Neural progenitor cell (in vitro differentiated cells): ENCODE measurements around the gene BMP7.

Source experiments
- CTCF ChIP-seq: fragments of 200-600 bp; sonication (generic); IDR thresholded peaks from 2 replicates; pipeline ENCODE4 v1.5.1; 2017; ENCODE audit warnings: antibody characterized with exemption, mild to moderate bottlenecking
- EZH2 ChIP-seq: fragments of 200-600 bp; sonication (generic); IDR thresholded peaks from 2 replicates; pipeline ENCODE4 v1.6.1; 2017; ENCODE audit warnings: antibody characterized with exemption, mild to moderate bottlenecking, moderate library complexity

- TF ChIP-seq CTCF (no peak), EZH2 (no peak)
Observed at GRCh38 chr20:57251344-57251743, 15.1 kb downstream of the BMP7 start.
